GM19324 (cell line): Measurements from ENCODE around the gene ZBTB49.

Experiments used
- ATAC-seq: cut with Tn5 transposase; IDR thresholded peaks from one replicate; pipeline ENCODE4 v1.9.1; 2021; ENCODE audit warnings: mild to moderate bottlenecking, moderate library complexity; ENCODE audit not compliant: unreplicated experiment, low FRiP score

The ZBTB49 gene

DNA sequence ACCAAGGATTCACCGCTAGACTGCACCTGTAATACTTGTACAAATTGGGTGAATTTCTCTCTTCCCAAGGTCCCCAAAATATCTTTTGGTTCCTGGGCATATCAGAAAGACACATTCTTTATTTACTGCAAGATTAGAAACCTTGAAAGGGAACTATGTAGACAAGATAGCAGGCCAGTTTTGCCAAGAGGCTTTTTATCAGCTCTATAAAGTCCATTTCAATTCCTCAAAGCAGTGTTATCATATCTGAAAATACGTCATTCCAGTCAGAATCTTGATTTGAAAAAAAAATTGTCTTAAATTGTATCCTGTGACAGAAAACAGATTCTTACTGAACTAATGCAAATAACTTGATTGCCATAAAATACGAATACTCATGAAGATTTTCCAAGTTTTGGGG lies 59.8 kb downstream of the ZBTB49 start:
- ATAC-seq = no peak

DNA sequence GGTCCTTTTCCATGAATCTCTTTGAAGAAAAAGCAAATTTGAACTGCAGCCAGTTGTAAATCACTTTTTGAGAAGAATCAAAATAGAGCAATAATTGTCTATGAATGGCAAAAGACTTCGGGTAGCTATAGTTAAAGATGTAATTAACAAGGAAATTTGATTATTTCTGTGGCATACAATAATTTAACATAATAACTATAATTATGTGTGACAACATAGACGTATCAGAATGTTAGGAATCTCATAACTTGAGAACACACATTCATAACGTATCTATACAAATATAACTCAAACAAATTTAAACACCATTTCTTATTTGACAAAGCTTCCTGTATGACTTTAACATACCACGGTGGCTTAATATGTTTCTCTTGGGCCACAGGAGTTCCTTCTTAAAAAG lies 60.9 kb downstream of the ZBTB49 start:
- ATAC-seq = no peak

DNA sequence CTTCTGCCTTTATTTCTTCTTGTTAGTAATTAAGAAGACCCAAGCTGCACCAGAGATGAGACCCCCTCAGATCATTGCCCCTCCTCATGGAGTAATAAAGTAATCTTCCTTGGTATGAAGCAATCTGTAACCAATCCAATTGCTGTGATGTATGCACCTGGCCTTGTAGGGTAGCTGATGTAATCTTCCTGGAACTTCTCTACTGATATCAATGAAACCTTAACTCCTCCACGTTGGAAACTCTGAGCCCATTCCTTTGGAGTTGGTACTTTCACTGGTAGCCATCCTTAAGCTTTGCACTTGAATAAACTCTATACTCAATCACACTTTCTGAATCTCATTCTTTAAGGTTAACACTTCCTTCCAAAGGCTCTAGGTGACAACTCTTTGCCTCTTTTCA lies 65.3 kb downstream of the ZBTB49 start:
- no peak for ATAC-seq

- ATAC-seq = no peak
Measured at GRCh38 chr4:4356106-4357041, 66.3 kb downstream of the ZBTB49 start.

DNA sequence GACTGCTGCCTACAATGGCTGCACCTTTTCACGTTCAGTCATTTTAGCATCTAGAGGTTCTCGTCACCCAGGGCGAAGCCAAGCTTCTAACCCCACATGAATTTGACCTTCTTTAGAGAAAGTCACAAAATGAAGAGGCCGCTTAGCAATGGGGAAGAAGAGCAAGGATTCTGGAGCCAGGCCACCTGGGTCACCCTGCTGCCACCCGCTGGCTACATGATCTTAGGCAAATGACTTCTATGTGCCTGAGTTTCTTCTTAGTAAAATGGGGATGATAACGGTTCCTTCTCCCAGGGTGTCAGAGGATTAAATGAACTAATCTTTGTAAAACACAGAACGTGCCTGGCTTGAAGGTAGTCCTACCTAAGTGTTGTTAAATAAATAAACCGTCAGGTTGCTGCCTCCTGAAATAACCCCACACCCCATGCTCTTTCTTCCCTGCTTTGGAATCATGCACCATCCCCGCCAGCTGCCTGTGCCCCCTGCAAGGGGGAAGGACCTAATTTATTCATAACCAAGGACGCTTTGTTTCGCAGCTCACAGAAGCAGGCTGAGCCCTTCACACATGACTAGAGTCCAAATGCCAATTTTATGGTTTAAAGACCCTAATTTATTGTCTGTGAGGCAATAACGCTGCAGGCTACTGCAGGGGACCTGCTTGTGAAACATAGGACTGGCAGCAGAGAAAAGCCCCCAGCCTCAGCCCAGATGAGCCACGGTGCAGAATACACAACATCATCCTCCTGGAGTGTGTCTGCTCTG lies 68.2 kb downstream of the ZBTB49 start:
- no peak for ATAC-seq

- ATAC-seq = no peak
Measured at GRCh38 chr4:4361883-4362282, 71.8 kb downstream of the ZBTB49 start.

GRCh38 chr4:4362991-4363697 lies 73.1 kb downstream of the ZBTB49 start:
- ATAC-seq = no peak

DNA sequence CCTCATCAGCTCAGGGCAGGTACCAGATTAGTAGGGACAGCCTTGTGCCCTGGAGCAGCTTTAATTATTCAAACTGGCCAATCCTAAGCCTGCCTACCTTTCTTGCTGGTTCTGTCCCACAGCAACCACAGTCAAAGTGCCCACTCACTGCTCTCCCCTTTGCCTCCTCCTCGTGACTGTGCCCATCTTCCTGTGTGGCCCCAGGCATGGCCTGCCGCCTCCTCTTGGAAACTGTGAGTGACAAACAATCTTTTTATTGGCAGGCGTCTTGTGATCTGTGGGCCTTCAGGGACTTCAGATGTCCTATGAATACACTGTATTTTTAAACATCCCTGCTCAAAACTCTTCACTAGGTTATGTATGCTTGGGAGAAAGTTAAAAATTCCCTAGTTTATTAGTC lies 74.0 kb downstream of the ZBTB49 start:
- no peak for ATAC-seq

DNA sequence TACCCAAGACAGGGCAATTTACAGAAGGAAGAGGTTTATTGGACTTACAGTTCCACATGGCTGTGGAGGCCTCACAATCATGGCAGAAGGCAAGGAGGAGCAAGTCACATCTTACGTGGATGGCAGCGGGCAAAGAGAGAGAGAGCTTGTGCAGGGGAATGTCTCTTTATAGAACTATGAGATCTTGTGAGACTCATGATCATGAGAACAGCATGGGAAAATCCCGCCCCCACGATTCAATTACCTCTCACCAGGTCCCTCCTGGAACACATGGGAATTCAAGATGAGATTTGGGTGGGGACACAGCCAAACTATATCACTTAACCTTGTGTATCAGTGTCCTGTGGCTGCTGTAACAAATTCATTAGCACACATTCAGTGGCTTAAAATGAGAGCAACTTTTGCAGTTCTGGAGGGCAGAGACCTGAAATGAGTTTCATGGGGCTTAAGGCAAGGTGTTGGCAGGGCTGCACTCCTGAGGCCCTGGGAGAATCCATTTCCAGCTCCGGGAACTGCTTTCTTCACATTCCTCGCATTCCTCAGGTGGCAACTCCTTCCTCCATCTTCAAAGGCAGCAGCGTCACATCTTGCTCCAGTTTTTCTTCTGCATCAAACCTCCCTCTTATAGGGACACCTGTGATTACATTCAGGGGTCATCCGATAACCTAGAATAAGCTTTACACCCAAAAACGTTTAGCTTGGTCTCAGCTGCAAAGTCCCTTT lies 74.6 kb downstream of the ZBTB49 start:
- no peak for ATAC-seq

GRCh38 chr4:4368809-4369580 lies 78.9 kb downstream of the ZBTB49 start:
- no peak for ATAC-seq
